WTC11 (cell line): ENCODE data around the gene SP100.

Source experiments
- ARID4B ChIP-seq: sonication (generic); formaldehyde crosslinking; IDR thresholded peaks from 2 replicates; pipeline ENCODE4 v1.8.0; 2023; ENCODE audit warnings: missing genetic modification reagents, mild to moderate bottlenecking, borderline replicate concordance
- CBFB ChIP-seq: sonication (generic); formaldehyde crosslinking; IDR thresholded peaks from 2 replicates; pipeline ENCODE4 v1.8.1; 2022; ENCODE audit warnings: mild to moderate bottlenecking, low read depth, missing genetic modification reagents
- CTCF ChIP-seq: fragments of 200-600 bp; IDR thresholded peaks from 2 replicates; pipeline ENCODE4 v1.8.0; 2022; ENCODE audit warnings: antibody characterized with exemption
- NFYB ChIP-seq: sonication (generic); formaldehyde crosslinking; conservative IDR thresholded peaks from 2 replicates; pipeline ENCODE4 v1.8.0; 2022; ENCODE audit warnings: low read depth, missing genetic modification reagents
- ZBTB21 ChIP-seq: sonication (generic); formaldehyde crosslinking; IDR thresholded peaks from 2 replicates; pipeline ENCODE4 v1.8.1; 2023; ENCODE audit warnings: mild to moderate bottlenecking, missing genetic modification reagents, borderline replicate concordance
- ZNF317 ChIP-seq: sonication (generic); formaldehyde crosslinking; IDR thresholded peaks from 2 replicates; pipeline ENCODE4 v1.8.1; 2023; ENCODE audit warnings: low read depth, mild to moderate bottlenecking, moderate library complexity, missing genetic modification reagents, borderline replicate concordance
- TF ChIP-seq, protein P1 (sequence below): sonication (generic); formaldehyde crosslinking; IDR thresholded peaks from 2 replicates; pipeline ENCODE4 v1.8.1; 2023; ENCODE audit warnings: mild to moderate bottlenecking, moderate library complexity, missing genetic modification reagents
- TF ChIP-seq, protein P2 (sequence below): sonication (generic); formaldehyde crosslinking; IDR thresholded peaks from 2 replicates; pipeline ENCODE4 v1.8.0; 2022; ENCODE audit warnings: mild to moderate bottlenecking, missing genetic modification reagents

DNA sequence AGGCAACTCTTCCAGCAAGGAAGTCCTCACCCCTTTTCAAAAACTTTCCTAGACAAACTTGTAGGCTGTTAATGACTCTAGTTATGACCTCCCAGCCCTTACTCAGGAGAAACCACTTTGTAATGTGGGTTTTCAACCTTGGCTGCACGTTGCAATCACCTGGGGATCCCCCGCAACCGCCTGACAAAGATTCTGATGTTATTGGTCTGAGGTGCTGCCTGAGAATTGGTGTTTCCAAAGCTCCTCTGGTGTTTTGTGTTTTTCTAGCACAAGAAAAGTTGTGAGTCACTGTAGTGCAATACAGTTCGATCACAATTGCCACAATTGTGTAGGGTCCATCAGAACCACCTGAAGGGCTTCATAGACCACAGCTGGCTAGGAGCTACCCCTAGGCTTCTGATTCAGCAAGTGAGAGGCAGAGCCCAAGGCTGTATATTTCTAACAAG, 121.6 kb downstream of the SP100 start:
- TF ChIP-seq ZNF317 (no peak), ARID4B (CRISPR knock-in tag) (no peak), CTCF (no peak), ZBTB21 (CRISPR knock-in tag) (no peak), NFYB (no peak), CBFB (CRISPR knock-in tag) (no peak)
- TF ChIP-seq, protein P1, sequence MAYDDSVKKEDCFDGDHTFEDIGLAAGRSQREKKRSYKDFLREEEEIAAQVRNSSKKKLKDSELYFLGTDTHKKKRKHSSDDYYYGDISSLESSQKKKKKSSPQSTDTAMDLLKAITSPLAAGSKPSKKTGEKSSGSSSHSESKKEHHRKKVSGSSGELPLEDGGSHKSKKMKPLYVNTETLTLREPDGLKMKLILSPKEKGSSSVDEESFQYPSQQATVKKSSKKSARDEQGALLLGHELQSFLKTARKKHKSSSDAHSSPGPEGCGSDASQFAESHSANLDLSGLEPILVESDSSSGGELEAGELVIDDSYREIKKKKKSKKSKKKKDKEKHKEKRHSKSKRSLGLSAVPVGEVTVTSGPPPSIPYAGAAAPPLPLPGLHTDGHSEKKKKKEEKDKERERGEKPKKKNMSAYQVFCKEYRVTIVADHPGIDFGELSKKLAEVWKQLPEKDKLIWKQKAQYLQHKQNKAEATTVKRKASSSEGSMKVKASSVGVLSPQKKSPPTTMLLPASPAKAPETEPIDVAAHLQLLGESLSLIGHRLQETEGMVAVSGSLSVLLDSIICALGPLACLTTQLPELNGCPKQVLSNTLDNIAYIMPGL (CRISPR knock-in tag): no peak
- TF ChIP-seq, protein P2, sequence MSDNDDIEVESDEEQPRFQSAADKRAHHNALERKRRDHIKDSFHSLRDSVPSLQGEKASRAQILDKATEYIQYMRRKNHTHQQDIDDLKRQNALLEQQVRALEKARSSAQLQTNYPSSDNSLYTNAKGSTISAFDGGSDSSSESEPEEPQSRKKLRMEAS (CRISPR knock-in tag): no peak
